ENCODE measurements around the gene POFUT2. TPM values are rescaled to one million over a fixed set of nuclear protein-coding genes. Genes with fewer than 3 reads are reported as not detected.

Gene POFUT2
- total RNA-seq, 1 donor from 2014 or later = 19.4 TPM

DNA sequence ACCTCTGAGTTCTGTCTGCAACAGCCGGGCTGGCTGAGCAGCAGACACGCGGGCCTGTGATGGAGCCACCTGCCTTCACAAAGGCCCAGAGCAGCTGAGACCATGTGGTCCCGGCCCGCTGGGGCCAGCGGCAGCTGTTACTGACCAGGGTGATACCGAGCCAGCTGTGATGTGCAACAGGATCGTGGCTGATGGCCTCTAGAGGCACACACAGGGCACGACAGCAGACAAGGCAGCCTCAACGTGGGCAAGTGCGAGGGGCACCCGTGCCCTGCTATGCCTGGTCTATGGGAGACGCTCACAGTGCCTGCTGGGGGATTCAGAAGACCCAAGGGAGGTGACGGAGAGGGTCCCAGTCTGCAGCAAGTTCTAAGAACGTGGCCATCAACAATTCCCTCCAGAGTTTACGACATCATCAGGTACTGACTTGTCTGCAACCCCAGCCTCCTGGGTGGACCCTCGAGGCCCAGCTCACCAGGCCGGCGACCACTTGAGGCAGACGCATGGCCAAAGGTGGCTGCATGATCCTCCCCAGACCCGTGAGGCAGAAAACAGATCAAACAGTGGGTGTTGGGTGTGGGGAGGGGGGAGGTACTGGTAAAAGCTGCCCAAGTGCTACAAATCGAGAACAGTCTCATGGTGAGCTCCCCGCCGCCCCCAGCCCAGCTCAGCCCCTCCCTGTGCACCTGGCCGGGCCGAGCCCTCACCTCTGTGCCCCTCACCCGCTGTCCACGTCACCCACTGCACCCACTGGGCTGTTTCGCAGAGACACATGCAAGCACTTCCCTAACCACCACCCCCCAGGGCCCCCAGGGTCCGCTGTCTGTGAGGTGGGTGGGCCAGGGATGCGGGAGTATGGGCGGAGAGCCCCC is 6.0 kb downstream of the POFUT2 start:
- no peak for DNase-seq

DNA sequence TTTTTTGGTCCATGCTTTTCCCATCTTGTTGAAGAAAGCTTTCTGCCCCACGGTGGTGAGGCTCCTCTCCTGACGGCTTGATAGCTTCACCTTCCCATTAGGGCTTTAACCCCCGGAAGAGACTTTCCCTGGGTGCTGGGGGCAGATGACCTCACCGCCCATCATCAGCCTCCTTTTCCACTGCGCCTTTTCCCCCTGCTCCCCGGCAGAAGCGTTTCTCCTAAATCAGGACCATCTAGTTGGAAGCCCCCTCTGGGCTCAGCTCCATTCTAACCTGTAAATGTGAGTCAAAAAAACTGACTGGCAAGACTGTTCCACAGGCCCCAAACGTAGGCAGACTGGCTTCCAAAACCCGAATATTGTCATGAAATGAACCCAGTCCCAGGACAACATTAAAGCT is 6.7 kb downstream of the POFUT2 start:
- no peak for DNase-seq

DNA sequence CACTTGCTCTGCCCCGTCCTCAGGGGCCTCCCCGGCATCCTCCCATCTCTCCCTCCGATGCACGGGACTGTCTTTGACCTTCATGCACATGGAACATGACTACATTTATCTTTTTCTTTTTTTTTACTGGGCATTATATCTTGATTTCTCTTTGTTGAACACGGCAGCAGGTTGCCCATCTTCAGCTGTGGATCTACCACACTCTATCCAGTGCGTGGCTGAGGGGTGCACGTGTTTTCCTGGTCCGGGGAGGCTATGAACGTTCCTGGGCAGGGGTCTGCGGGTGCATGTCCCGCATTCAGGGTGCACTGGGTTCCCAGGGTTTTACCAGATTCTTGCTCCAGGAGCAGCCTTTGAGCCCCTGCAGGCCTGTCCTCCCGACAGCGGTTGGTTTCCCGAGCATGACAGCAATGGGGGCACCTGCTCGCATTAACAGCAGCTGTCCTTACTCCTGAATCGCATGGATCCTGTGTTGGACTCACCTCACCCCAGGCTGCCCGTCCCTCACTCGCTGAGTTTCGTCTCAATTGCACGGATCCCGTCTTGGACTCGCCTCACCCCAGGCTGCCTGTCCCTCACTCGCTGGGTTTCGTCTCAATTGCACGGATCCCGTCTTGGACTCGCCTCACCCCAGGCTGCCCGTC is 7.4 kb downstream of the POFUT2 start:
- DNase-seq = no peak

DNA sequence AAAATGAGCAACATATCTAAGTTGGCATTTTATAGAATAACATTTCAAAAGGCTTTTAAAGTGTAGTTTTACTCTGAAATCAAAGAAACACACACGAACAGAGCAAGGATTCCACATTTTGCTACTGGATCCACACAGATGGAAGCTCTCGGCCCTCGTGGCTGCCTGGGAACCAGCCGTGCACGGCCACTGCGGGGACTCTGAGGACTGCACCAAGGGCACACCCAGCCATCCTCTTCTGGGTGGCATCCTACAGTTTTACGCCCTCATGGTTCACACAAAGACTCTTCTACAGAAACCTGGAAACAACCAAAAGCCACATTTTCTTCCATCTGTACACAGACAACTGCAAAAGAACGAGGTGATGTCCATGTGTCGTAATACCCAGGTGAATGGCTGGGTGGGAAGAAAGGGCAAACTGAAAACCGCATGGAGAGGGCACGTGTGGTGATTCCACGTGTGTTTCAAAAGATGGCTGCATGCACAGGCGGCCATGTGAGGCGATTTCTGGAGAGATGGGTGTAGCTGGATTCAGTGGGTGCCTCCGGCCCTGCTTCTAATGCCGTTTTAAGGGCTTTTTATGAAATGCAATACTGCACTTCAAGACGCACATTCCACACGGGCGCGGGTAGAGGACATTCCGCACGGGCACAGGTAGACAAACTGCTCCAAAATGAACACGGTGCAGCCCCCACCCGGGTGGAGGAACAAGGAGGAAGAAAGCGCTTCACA is 8.1 kb downstream of the POFUT2 start:
- no peak for DNase-seq

DNA sequence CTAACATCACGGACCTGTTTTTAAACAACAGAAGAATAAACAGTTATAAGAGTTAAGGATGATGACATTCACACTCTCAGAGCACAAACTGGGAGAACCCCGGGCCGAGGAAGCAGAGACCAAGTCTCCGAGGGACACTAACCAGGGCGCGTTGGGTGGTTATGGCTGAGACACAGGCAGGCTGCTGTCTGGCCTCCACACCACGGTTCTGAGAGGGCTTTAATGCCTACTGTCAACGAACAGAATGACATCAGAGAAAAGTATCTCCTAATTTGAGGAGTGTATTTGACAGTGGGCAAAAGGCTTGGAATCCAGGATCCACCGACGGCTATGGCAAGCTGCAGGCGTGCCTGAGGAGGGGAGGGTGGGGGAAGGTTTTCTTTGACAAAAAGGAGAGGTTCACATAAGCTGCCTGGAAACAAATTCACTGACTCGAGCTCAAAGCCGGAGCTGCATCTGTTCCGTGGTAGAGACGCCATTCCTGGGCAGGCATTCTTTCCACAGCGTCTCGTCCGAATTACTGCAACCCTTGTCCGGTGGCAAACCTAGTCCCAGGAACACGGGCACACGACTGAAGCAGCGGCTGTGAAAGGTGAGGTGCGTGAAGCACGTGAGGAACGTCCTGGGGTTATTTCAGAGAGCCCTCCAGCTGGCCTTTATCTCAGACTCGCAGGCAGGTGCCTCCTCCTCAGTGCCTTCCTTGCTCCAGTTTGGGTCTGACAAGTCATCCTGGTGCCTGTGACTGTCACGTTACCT is 9.4 kb downstream of the POFUT2 start:
- DNase-seq = no peak

DNA sequence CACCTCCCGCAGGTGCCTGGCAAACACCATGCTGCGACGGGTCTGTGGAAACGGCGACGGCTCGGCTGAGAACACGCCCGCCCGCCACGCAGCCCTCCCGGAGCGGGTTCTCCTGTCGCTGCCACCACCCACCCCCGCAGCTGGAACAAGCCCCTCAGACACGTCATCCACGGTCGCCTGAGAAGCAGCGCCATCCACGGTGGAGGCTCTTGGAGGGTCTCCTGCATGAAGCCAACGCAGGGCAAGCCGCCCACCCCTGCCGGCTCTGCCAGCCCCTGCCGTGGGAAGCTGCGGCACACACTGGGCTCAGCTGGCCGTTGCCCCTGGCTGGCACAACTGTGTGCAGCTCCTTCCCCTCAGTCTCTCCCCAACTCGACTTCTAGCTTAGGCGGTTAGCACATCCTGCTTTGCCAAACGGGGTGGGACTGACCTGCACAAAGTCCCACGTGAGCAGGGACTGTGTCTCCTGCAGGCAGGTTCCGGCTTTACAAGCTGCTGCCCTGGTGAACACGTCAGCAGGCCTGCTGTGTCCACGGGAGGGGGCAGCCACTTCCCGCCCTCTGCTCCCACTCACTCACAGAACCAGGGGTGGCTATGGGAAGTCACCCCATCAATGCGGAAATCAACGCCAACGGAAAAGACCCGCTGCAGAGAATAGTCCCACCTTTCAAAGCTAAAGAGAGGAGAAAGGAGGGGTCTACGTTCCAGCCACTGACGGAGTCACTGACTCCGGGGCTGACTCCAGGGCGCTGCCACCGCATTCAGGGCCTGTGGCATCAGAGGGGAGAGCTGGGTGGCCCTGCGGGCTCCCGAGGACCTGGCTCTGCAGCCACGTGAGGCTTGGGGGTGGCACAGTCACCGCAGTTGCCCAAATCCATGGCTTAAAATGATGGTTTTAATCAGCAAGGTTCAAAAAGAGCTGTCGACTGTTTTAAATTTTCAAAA is 10.3 kb downstream of the POFUT2 start:
- no peak for DNase-seq

DNA sequence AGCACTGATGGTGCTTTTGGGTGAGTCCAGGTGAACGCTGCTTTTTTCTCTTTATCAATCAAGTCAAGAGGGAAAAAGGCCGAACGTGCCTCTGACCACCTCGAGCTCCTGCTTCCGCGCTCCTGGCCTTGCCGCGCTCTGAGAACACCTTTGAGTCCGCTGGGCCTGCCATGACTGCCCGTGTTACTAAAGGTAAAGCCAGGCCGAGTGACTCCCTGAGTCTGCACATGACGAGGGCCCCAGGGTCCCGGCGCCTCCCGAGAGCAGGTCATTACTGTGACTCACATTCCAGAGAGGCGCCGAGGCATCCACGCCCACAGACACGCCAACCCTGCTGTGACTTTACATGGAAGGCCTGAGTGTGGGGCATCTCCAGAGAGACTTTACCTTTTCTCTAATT is 11.1 kb downstream of the POFUT2 start:
- DNase-seq = no peak

DNA sequence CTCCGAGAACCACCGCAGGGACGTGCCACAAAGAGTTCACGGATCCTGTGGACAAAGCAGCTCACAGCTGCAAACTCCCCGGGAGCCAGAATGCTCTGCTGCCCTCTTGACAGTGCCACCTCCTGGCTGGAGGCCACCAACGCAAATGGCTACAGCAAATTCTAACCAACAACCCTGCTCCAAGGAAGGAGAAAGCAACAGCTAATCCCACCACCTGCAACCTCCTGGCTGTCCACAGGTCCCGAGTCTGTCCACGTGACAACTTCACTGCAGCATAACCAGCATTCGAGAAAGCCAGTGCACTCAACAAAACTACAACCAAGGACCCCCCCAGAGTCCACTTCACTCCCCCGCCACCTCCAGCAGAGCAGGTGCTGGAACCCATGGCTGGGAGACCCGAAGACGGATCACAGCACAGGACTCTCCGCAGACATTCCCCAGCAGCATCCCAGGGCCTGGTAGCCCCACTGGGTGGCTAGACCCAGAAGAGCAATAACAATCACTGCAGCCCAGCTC is 17.3 kb downstream of the POFUT2 start:
- no peak for DNase-seq

DNA sequence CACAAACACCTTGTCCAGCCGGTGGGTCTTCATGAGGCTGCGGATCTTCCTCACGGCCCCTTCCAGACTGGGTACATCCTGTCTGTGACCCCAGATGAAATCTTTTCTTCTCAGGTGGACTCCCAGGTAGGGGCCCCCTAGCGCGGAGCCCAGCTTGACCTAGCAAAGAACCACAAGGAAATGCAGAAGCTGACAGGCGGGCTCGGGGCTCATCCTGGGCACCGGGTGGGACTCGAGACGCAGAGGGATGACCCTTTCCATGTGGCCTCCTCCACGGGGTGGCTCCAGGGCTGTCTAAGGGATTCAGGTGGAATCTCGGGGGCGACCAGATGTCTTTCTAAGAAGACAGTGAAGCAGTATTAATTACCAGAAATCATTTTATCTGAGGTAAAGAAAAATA is 17.8 kb downstream of the POFUT2 start:
- no peak for DNase-seq

DNA sequence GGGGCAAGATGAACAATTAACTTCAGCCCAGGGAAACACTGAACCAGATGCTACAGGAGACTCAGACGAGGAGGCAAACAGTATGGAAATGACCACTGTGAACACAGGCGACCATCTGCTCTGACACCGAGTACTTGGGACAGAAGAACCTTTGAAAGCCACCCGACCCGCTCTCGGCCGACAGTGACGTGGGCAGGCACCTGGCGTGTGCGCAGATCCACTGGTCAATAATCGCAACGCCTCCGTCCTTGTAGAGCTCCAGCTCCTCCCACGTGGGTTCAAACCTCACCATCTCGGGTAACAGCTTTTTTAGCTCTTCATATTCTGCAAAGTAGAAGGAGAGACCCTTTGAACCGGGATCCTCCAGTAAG is 20.3 kb downstream of the POFUT2 start:
- no peak for DNase-seq

DNA sequence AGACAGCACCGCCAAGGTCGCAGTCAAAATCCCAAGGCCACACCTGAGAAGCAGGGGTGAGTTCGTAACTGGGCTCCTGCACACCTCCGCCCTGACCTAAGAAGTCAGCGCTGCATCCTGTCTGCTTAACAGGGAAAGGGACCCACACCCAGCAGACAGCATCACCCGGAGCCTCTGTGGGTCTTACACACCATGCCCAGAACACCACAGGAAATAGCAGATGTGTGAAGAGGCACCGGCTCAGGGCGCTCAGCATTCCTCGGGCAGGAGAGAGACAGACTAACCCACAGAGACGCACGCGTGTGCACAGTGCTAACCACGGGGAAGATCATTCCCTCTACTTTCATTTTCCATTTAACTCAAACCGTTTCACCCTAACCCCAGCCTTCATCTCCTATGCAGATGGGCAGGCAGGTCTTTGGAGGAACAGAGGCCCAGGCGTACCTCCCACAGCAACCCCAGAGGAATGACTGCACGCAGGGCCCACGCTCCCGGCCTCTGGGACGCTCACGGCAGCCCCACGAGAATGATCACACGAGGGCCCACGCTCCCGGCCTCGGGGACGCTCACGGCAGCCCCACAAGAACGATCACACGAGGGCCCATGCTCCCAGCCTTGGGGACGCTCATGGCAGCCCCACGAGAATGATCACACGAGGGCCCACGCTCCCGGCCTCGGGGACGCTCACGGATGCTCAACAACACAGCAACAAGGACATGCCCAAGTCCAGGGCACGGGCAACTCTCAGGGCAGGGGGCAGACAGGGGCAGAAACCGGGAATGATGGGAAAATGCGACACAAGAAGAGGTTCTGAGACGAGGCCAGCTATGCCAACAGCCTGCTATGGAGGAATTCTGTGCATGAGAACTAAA is 20.9 kb downstream of the POFUT2 start:
- no peak for DNase-seq

DNA sequence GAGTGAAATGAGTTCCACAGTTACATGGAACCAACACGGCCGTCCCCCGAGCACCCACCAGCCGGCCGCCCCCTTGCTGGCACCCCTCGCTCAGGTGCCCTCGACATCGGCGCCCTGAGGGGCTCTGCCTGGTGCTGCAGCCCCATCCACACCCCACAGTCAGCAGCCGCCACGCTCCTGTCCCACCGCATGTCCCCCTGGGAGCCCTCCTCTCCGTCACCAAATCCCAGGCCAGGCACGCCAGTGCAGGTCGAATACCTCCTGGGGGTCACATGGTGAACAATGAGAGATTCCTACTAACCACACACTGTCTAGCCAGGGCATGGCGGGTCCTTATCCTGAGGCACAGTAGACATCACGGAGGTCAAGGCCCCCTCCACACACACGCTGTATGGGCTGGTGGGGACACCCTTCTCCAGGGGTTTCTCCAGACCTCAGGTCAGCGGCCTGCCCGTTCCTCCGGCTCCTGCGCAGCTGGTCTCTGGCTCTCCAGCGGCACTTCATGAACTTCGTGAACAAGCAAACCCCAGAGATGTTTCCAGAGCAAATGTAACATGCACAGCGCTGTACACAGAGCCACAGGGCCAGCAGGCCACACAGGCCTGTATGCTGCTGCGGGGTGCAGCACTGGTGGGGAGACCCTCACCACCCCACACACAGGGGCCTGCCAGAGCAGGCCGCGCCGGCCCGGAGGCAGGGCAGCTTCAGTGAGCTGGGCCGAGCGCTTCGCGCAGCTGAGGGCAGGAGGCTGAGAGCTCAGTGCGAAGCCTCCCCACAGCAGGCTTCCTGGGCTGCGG is 21.8 kb downstream of the POFUT2 start:
- no peak for DNase-seq

DNA sequence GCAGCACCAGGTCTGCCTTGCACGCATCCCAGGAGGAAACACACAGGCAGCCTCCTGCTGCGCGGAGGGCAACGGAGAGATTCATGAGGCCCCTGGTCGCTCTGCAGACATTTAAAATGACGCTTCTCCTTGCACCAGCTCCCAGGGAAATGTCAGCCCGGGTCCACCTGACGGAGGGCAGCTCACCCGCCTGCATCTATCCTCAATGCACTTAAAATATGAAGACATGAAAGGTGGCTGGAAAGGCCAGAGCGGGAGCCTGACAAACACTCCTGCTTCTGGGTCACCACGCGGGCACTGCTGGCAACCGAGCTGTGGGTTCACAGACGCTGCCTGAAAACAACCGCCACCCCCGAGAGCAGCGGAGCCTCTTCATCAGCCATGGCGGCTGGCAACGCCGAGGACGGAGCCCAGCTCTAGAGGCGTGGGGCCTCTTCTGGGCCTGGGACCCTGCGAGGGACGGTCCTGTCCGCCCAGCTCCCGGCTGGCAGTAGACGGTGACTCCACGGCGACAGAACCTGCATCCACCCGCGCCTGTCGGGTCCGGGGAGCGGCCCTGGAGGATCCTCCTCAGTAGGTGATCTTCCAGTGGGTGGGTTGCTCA is 22.7 kb downstream of the POFUT2 start:
- no peak for DNase-seq

DNA sequence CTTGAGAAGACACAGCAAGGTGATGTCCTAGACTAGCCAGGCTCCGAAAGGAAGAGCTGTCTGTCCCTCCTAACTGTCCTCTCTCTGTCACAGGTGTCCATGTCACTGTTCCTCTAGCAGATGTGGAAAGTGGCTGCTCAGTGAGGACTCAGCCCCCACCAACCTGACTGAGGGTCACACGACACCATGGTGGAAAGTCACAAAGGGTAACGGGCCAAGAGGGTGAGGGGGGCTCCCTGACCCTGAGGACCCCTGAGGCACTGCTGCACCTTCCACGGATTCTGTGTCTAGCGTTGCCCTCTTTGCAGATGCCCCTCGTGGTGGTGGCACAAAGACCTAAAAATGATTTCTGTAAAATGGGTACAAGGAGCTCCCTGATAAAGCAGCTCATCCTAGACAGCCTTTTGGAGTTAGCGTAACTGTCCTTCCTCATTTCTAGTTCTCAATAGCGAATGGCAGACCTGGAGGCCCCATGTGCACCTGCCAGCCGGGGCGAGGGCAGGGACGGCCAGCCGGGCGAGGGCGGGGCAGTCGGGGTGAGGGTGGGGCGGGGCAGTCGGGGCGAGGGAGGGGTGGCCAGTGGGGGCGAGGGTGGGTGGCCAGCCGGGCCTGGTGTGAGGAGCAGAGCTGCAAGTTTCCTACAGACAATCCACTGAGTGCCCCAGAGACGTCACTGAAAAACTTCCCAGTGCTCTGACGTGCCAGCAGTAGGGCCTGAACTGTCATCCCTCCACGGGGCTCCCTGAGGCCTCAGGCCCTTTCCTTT is 23.4 kb downstream of the POFUT2 start:
- no peak for DNase-seq

DNA sequence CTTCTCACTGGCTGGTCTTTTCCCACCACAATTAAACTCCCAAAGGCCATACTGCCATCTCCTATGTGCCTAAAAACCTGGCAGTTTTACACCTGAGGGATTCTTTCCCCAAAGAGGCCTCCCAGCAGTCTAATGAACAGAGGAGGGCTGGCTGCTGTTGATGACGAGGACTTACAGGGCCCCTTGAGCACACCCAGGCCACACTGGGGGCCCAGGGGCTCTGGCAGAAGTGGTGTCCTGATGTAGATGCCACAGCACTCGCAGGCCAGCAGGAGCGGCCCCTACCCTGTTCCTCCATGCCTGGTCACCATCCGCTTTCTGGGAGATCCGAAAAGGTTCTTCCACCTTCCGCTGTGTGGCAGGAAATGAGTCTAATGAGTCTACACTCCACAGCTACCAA is 24.2 kb downstream of the POFUT2 start:
- peak; percentile 7 for DNase-seq

DNA sequence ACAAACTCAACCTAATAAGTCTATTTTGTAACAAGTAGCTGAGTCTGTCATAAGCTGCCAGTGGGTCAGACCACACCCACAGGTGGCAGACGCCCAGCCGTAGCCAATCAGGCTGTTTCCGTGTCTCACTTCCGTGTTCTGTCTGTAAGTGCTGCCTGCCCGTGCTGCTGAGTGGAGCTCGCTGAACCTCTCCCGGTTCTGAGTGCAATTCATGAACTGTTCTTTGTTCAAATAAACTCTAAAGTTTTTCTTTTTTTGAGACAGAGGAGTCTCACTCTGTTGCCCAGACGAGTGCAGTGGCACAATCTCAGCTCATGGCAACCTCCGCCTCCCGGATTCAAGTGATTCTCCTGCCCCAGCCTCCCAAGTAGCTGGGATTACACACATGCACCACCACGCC is 25.1 kb downstream of the POFUT2 start:
- peak; percentile 19 for DNase-seq

DNA sequence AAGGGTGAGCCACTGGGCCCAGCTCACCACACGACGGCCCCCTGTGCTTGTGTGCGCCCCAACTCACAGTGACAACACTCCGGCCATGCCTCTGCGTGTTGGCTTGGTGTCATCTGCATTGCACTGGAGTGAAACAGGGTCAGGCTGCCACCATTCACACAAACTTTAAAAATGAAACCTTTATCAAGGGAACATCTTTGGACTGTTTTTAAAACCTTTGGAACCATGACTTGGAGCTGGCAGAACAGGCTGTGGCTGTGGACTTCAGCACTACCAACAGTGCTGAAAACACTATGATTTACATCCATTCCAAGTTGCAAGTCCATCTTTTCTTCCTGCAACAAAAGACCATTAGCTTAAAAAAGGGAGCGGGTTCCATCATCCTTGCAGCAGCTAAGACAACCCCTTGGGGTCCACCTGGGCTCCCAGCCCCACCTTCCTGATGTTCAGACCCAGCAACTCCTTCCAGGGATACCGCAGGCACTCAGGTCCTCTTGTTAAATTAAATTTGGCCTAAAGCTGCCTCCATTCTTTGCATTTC is 25.6 kb downstream of the POFUT2 start:
- DNase-seq = no peak

DNA sequence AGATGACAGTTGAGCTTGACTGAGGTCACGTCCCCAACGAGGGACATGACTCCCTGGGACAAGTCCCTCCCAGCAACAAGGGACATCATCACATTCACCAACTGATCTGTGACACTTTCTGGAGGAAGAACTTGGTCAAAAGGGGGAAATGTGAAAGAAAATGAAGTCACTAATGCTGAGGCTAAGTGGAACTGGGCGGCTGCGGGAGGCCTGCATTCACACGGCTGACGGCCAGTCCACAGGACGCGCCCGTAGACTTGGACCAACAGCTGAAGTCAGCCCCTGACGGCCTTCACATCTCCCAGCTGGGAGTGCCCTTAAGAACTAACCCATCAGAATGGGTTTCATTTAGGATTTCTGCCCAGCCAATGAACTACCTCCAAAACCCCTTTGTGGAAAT is 26.6 kb downstream of the POFUT2 start:
- no peak for DNase-seq

Measured in dermis blood vessel endothelial cell (primary cell).